GM12878 (cell line): ENCODE measurements around the gene GABARAPL2. TPM values are rescaled to one million over a fixed set of nuclear protein-coding genes. Genes with fewer than 3 reads are reported as not detected.
A peak's percentile ranks its signal among the peaks of the same experiment; 100 is the strongest.

ENCODE experiments used
- ASH2L ChIP-seq: fragments of 300-600, 200-600 bp; sonication (generic); IDR thresholded peaks from 2 replicates; pipeline ENCODE4 v1.6.1; 2017; ENCODE audit warnings: low read depth, mild to moderate bottlenecking, borderline replicate concordance
- ATF7 ChIP-seq: fragments of 450-650 bp; IDR thresholded peaks from 2 replicates; pipeline ENCODE4 v1.6.1; 2016; ENCODE audit warnings: low read depth, mild to moderate bottlenecking
- CBFB ChIP-seq: IDR thresholded peaks from 2 replicates; pipeline ENCODE4 v1.6.1; 2016; ENCODE audit warnings: antibody characterized with exemption, low read depth
- CHD2 ChIP-seq: IDR thresholded peaks from 2 replicates; pipeline ENCODE4 v1.6.1; 2011; ENCODE audit warnings: low read depth, low read length, improper control_type of control experiment, borderline replicate concordance
- MYC ChIP-seq: IDR thresholded peaks from 2 replicates; pipeline ENCODE4 v1.6.1; 2011; ENCODE audit warnings: mild to moderate bottlenecking, low read length, moderate library complexity, inconsistent platforms; ENCODE audit not compliant: insufficient read depth, insufficient replicate concordance, insufficient read length, severe bottlenecking
- NFIC ChIP-seq: IDR thresholded peaks from 2 replicates; pipeline ENCODE4 v1.6.1; 2012; ENCODE audit warnings: low read depth, mild to moderate bottlenecking, inconsistent platforms, low read length, moderate library complexity
- NR2C1 ChIP-seq: fragments of 450-650 bp; IDR thresholded peaks from 2 replicates; pipeline ENCODE4 v1.6.1; 2017; ENCODE audit warnings: antibody characterized with exemption, mild to moderate bottlenecking, moderate library complexity
- PAX8 ChIP-seq: fragments of 450-650 bp; IDR thresholded peaks from 2 replicates; pipeline ENCODE4 v1.6.1; 2017; ENCODE audit warnings: mild to moderate bottlenecking, moderate library complexity
- POLR2A ChIP-seq: IDR thresholded peaks from 2 replicates; pipeline ENCODE4 v1.6.1; 2011; ENCODE audit warnings: low read depth, mild to moderate bottlenecking, low read length
- RELA ChIP-seq: fragments of 450-650 bp; IDR thresholded peaks from 2 replicates; pipeline ENCODE4 v1.8.0; 2014; ENCODE audit warnings: borderline replicate concordance; ENCODE audit not compliant: partially characterized antibody
- RFX5 ChIP-seq: IDR thresholded peaks from 2 replicates; pipeline ENCODE4 v1.6.1; 2011; ENCODE audit warnings: low read depth, low read length, improper control_type of control experiment
- SMAD1 ChIP-seq: fragments of 450-650 bp; IDR thresholded peaks from 2 replicates; pipeline ENCODE4 v1.6.1; 2018; ENCODE audit warnings: mild to moderate bottlenecking, low read depth; ENCODE audit not compliant: partially characterized antibody
- SMC3 ChIP-seq: IDR thresholded peaks from 2 replicates; pipeline ENCODE4 v1.6.1; 2011; ENCODE audit warnings: low read length, improper control_type of control experiment, borderline replicate concordance
- SREBF1 ChIP-seq: IDR thresholded peaks from 2 replicates; pipeline ENCODE4 v1.6.1; 2012; ENCODE audit warnings: mild to moderate bottlenecking, low read length
- SREBF2 ChIP-seq: IDR thresholded peaks from 2 replicates; pipeline ENCODE4 v1.6.1; 2012; ENCODE audit warnings: mild to moderate bottlenecking, low read length
- TAF1 ChIP-seq: IDR thresholded peaks from 2 replicates; pipeline ENCODE4 v1.6.1; 2011; ENCODE audit warnings: mild to moderate bottlenecking, low read depth, low read length, borderline replicate concordance
- TCF3 ChIP-seq: IDR thresholded peaks from 2 replicates; pipeline ENCODE4 v1.6.1; 2012; ENCODE audit warnings: low read depth, mild to moderate bottlenecking, low read length, borderline replicate concordance; ENCODE audit not compliant: insufficient read depth
- WRNIP1 ChIP-seq: IDR thresholded peaks from 2 replicates; pipeline ENCODE4 v1.6.1; 2011; ENCODE audit warnings: low read depth, low read length, improper control_type of control experiment, borderline replicate concordance
- ZNF687 ChIP-seq: fragments of 450-650 bp; IDR thresholded peaks from 2 replicates; pipeline ENCODE4 v1.6.1; 2017; ENCODE audit warnings: mild to moderate bottlenecking, moderate library complexity
- polyA plus RNA-seq, 11 experiments: library from polyadenylated mRNA; depleted of rRNA in 4 of 11; unstranded in 6 of 11; stranded (reverse) in 5 of 11; fragments of >200 nt; fragmentation: Nextera tagmentation in 4 of 11; fragmentation: Illumina TruSeq in 1 of 11; extraction: Ambion mirVana in 4 of 11; extraction: Trizol in 1 of 11; gene quantifications; 1 replicate in 1 of 11; 2 replicates in 10 of 11; pipeline versions ENCODE4 v1.2.1 to v1.2.3, GENCODE V29; 2011 to 2016; ENCODE audit warnings: inconsistent platforms in 2 of 11, missing spikeins in 2 of 11, low read depth in 1 of 11
- total RNA-seq, 4 experiments: library from RNA; depleted of rRNA in 3 of 4; stranded (reverse); fragments of >200 nt in 3 of 4; fragmentation: Illumina TruSeq in 1 of 4; extraction: Trizol in 1 of 4; gene quantifications; 2 replicates each; pipeline versions ENCODE4 v1.2.1 to v1.2.3, GENCODE V29; 2013 to 2021
- TF ChIP-seq, protein P1 (sequence below): fragments of 450-650 bp; IDR thresholded peaks from 2 replicates; pipeline ENCODE4 v1.6.1; 2017; ENCODE audit warnings: mild to moderate bottlenecking
- TF ChIP-seq, protein P2 (sequence below): fragments of 450-650 bp; IDR thresholded peaks from 2 replicates; pipeline ENCODE4 v1.6.1; 2016; ENCODE audit warnings: mild to moderate bottlenecking, moderate library complexity, borderline replicate concordance

Gene GABARAPL2
- total and polyA plus RNA-seq, 10 of the 15 experiments (the other 5 are each of a cell fraction or from before 2014, with no cell fraction given), result 61.9 to 359 (median 128) TPM

- no peak for TF ChIP-seq POLR2A
- TF ChIP-seq SMAD1, result no peak
- no peak for TF ChIP-seq ZNF687
- no peak for TF ChIP-seq SMC3
- TF ChIP-seq, protein P1, sequence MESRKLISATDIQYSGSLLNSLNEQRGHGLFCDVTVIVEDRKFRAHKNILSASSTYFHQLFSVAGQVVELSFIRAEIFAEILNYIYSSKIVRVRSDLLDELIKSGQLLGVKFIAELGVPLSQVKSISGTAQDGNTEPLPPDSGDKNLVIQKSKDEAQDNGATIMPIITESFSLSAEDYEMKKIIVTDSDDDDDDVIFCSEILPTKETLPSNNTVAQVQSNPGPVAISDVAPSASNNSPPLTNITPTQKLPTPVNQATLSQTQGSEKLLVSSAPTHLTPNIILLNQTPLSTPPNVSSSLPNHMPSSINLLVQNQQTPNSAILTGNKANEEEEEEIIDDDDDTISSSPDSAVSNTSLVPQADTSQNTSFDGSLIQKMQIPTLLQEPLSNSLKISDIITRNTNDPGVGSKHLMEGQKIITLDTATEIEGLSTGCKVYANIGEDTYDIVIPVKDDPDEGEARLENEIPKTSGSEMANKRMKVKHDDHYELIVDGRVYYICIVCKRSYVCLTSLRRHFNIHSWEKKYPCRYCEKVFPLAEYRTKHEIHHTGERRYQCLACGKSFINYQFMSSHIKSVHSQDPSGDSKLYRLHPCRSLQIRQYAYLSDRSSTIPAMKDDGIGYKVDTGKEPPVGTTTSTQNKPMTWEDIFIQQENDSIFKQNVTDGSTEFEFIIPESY, result no peak
- no peak for TF ChIP-seq TCF3
- no peak for TF ChIP-seq WRNIP1
- no peak for TF ChIP-seq MYC
- TF ChIP-seq, protein P2, sequence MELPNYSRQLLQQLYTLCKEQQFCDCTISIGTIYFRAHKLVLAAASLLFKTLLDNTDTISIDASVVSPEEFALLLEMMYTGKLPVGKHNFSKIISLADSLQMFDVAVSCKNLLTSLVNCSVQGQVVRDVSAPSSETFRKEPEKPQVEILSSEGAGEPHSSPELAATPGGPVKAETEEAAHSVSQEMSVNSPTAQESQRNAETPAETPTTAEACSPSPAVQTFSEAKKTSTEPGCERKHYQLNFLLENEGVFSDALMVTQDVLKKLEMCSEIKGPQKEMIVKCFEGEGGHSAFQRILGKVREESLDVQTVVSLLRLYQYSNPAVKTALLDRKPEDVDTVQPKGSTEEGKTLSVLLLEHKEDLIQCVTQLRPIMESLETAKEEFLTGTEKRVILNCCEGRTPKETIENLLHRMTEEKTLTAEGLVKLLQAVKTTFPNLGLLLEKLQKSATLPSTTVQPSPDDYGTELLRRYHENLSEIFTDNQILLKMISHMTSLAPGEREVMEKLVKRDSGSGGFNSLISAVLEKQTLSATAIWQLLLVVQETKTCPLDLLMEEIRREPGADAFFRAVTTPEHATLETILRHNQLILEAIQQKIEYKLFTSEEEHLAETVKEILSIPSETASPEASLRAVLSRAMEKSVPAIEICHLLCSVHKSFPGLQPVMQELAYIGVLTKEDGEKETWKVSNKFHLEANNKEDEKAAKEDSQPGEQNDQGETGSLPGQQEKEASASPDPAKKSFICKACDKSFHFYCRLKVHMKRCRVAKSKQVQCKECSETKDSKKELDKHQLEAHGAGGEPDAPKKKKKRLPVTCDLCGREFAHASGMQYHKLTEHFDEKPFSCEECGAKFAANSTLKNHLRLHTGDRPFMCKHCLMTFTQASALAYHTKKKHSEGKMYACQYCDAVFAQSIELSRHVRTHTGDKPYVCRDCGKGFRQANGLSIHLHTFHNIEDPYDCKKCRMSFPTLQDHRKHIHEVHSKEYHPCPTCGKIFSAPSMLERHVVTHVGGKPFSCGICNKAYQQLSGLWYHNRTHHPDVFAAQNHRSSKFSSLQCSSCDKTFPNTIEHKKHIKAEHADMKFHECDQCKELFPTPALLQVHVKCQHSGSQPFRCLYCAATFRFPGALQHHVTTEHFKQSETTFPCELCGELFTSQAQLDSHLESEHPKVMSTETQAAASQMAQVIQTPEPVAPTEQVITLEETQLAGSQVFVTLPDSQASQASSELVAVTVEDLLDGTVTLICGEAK, result no peak
- no peak for TF ChIP-seq ATF7
- TF ChIP-seq SREBF2, result no peak
- no peak for TF ChIP-seq ASH2L
- TF ChIP-seq SREBF1, result no peak
- TF ChIP-seq TAF1, result no peak
- no peak for TF ChIP-seq CHD2
- TF ChIP-seq RELA, result no peak
- TF ChIP-seq PAX8, result no peak
- peak; percentile 9; the same call in 1 of the 2 replicates for TF ChIP-seq CBFB
- TF ChIP-seq NFIC, result no peak
- no peak for TF ChIP-seq RFX5
- no peak for TF ChIP-seq NR2C1
These were observed 13.2 kb downstream of the GABARAPL2 start (continued) for GRCh38 chr16:75579281-75579834.
